ENCODE results near the gene FIG4.

- TF ChIP-seq, protein P1, sequence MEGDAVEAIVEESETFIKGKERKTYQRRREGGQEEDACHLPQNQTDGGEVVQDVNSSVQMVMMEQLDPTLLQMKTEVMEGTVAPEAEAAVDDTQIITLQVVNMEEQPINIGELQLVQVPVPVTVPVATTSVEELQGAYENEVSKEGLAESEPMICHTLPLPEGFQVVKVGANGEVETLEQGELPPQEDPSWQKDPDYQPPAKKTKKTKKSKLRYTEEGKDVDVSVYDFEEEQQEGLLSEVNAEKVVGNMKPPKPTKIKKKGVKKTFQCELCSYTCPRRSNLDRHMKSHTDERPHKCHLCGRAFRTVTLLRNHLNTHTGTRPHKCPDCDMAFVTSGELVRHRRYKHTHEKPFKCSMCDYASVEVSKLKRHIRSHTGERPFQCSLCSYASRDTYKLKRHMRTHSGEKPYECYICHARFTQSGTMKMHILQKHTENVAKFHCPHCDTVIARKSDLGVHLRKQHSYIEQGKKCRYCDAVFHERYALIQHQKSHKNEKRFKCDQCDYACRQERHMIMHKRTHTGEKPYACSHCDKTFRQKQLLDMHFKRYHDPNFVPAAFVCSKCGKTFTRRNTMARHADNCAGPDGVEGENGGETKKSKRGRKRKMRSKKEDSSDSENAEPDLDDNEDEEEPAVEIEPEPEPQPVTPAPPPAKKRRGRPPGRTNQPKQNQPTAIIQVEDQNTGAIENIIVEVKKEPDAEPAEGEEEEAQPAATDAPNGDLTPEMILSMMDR (conservative IDR thresholded peaks at IDR 0.05 in 1 of 2, IDR thresholded peaks at IDR 0.05 in 1 of 2; ENCODE audit: extremely low read depth in 1 of 2, insufficient read depth in 1 of 2, low read depth in 1 of 2, low read length in 2 of 2) = no peak
- no peak for TF ChIP-seq EZH2 (IDR thresholded peaks at IDR 0.05; ENCODE audit: borderline replicate concordance, low read length)
Measured at GRCh38 chr6:109686566-109687265, 4.4 kb upstream of the FIG4 start.

Data from mammary epithelial cell (primary cell).